ENCODE measurements around the gene CMTM8. TPM values are rescaled to one million over a fixed set of nuclear protein-coding genes. Genes with fewer than 3 reads are reported as not detected.

CMTM8 gene
- total and polyA plus RNA-seq, 10 of the 15 experiments (the other 5 are each of a cell fraction or from before 2014, with no cell fraction given) = 0.11 to 0.23 TPM; not detected in 8

DNA sequence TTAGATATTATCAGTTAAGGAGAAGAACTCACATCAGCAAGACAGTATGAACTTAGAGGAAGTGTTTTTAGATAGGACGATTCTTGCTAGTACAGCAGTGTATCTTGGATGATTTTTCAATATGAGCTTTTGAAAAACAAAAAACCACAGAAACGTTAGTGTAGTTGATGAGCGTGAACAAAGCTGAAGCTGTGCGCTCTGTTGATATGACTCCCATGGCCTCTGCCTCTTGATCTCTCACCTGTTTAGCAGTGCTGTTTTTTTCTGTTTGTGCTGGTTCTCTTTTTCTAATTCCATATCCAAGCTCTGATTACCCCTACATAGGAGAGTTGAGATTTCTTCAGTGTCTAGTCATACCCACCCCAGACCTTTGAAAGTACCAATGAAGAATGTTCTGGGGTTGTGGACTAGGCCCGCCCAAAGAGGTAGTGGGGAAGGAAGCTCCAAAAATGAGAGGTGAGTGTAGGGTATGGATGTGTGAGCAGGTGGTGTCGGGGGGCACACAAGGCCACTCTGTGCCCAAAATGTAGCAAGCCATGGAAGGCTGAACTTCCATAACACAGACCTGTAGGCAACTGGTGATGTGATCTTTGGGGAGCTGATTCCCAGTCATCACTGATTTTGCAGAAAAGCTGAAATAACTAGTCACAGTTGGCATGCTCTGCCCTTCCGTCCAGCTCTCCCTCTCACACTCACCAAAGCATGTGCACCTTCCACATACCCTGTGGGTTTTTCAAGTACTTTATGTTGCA, 133.2 kb downstream of the CMTM8 start:
- H3K79me2 ChIP-seq (ENCODE audit: control insufficient read depth, insufficient read depth, low read length) = no peaks in the 10 kb centered on the region
- H3K36me3 ChIP-seq (ENCODE audit: control insufficient read depth in 2 of 2, insufficient read depth in 2 of 2, low read length in 1 of 2) = no peaks in the 10 kb centered on the region
- ChIA-PET POLR2A (interaction anchor here (0.5 to 0.7 kb wide), 2 partner anchors 126 to 130 kb away, joined by 3 to 4 read pairs; no protein-coding TSS in a partner anchor), RAD21 (ENCODE audit: unreplicated experiment) (interaction anchor here (0.6 to 7.3 kb wide), 8 partner anchors 44 to 291 kb away, joined by 3 to 121 read pairs (median 4); no protein-coding TSS in a partner anchor), CTCF (interaction anchor here (0.7 to 10.0 kb wide), 7 partner anchors 11 to 139 kb away, joined by 3 to 201 read pairs (median 3); no protein-coding TSS in a partner anchor), SMC1A (ENCODE audit: uncharacterized antibody, unreplicated experiment) (interaction anchor here (0.8 to 2.0 kb wide), 9 partner anchors 20 to 135 kb away, joined by 3 to 12 read pairs (median 3); partner anchors contain the start of gene CMTM7)
- H4K20me1 ChIP-seq (ENCODE audit: control insufficient read depth, insufficient read depth) = no peaks in the 10 kb centered on the region
- FAIRE-seq (no peak), DNase-seq (ENCODE audit: low read depth, low spot score) (no peak), ATAC-seq (peak; percentile 48)
- no peak overlapping the region for H3K9ac ChIP-seq (ENCODE audit: control insufficient read depth, insufficient read depth, low read length)
- no peak overlapping the region for H3K4me2 ChIP-seq (ENCODE audit: control insufficient read depth, insufficient read depth)
- H2AFZ ChIP-seq (ENCODE audit: control insufficient read depth, low read depth, low read length) = no peak overlapping the region
- no peaks in the 10 kb centered on the region; a peak in 1 of 4 replicates for H3K27me3 ChIP-seq (replicated peaks in 1 of 2; ENCODE audit: control insufficient read depth in 2 of 2, insufficient read depth in 2 of 2, low read length in 1 of 2)
- intact Hi-C loops (cut with micrococcal nuclease; ENCODE audit: unreplicated experiment) = loop anchor here (10.0 kb wide), 1 partner anchor 293 kb away; no protein-coding TSS in a partner anchor
- no peak overlapping the region for H3K4me3 ChIP-seq
- WGBS (ENCODE audit: insufficient coverage, insufficient replicate concordance, low lambda C conversion rate, missing lambda C conversion rate) = 44% methylated on average over 7 of the region's 7 CpGs
- H3K27ac ChIP-seq (ENCODE audit: control insufficient read depth, insufficient read depth) = no peak overlapping the region
- no TSS peak for BruUV-seq (replicated peaks)
- peaks cover 17% of the 10 kb centered on the region for H3K4me1 ChIP-seq (ENCODE audit: control insufficient read depth, insufficient read depth, low read length)
- TF ChIP-seq, protein P1, sequence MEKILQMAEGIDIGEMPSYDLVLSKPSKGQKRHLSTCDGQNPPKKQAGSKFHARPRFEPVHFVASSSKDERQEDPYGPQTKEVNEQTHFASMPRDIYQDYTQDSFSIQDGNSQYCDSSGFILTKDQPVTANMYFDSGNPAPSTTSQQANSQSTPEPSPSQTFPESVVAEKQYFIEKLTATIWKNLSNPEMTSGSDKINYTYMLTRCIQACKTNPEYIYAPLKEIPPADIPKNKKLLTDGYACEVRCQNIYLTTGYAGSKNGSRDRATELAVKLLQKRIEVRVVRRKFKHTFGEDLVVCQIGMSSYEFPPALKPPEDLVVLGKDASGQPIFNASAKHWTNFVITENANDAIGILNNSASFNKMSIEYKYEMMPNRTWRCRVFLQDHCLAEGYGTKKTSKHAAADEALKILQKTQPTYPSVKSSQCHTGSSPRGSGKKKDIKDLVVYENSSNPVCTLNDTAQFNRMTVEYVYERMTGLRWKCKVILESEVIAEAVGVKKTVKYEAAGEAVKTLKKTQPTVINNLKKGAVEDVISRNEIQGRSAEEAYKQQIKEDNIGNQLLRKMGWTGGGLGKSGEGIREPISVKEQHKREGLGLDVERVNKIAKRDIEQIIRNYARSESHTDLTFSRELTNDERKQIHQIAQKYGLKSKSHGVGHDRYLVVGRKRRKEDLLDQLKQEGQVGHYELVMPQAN (conservative IDR thresholded peaks at IDR 0.05) = no peak
- TF ChIP-seq RUNX3 (IDR thresholded peaks at IDR 0.05; ENCODE audit: low read length) (peak; percentile 76), RFX5 (IDR thresholded peaks at IDR 0.05; ENCODE audit: low read depth, low read length) (no peak), YY1 (IDR thresholded peaks at IDR 0.05; ENCODE audit: low read depth, low read length) (no peak)
- in situ Hi-C loops (cut with MboI) = loop anchor here (10.0 kb wide), 1 partner anchor 293 kb away; no protein-coding TSS in a partner anchor
- no peaks in the 10 kb centered on the region for H3K9me3 ChIP-seq (replicated peaks; ENCODE audit: control insufficient read depth, insufficient read depth, low read length)
